ENCODE measurements around the gene ABCA13.

Gene ABCA13

GRCh38 chr7:48665353-48666135 lies 494.3 kb downstream of the ABCA13 start:
- TF ChIP-seq CTCF (IDR thresholded peaks at IDR 0.05): no peak

DNA sequence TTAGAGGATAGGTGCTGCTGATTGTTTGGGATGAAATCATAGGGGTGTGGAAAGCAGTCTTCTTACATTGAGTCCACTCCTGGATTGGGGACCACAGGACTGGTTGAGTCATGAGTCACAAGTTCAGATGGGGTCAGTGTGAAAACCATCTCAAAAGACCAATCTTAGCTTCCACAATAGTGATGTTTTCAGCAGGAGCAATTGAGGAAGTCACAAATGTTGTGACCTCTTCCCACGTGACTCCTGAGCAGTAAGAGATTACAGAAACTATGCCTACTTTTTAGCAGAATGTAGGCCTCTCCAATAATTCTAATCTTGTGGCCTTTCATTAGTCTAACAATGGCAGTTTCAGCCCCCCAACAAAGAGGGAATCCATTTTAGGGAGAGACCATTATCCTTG lies 496.1 kb downstream of the ABCA13 start:
- no peak overlapping the region for H3K4me3 ChIP-seq
- H3K36me3 ChIP-seq: no peaks in the 10 kb centered on the region
- H3K4me1 ChIP-seq: no peaks in the 10 kb centered on the region
- no peak for DNase-seq
- H3K27ac ChIP-seq: no peak overlapping the region
- no peak for TF ChIP-seq CTCF (IDR thresholded peaks at IDR 0.05)
- H3K9me3 ChIP-seq: no peaks in the 10 kb centered on the region
- intact Hi-C loops (cut with DNase I; ENCODE audit: low total_unique reads): no loop called here
- no peaks in the 10 kb centered on the region for H3K27me3 ChIP-seq

More at GRCh38 chr7:48665353-48666135, 494.3 kb downstream of the ABCA13 start:
- intact Hi-C loops (cut with DNase I; ENCODE audit: low total_unique reads): no loop called here
- Histone ChIP-seq H3K4me1 (no peaks in the 10 kb centered on the region), H3K4me3 (no peak overlapping the region), H3K27me3 (no peaks in the 10 kb centered on the region), H3K36me3 (no peaks in the 10 kb centered on the region), H3K9me3 (no peaks in the 10 kb centered on the region), H3K27ac (no peak overlapping the region)
- no peak for DNase-seq

- H3K4me1 ChIP-seq: no peaks in the 10 kb centered on the region
- no peak for DNase-seq
- H3K27me3 ChIP-seq: no peaks in the 10 kb centered on the region
- no peaks in the 10 kb centered on the region for H3K36me3 ChIP-seq
- no peaks in the 10 kb centered on the region for H3K9me3 ChIP-seq
- no peak overlapping the region for H3K27ac ChIP-seq
- intact Hi-C loops (cut with DNase I; ENCODE audit: low total_unique reads): no loop called here
- TF ChIP-seq CTCF (IDR thresholded peaks at IDR 0.05): no peak
- H3K4me3 ChIP-seq: no peak overlapping the region
Measured at GRCh38 chr7:48671656-48672055, 500.4 kb downstream of the ABCA13 start.

- no peak for DNase-seq
- no peaks in the 10 kb centered on the region for H3K36me3 ChIP-seq
- H3K4me1 ChIP-seq: no peaks in the 10 kb centered on the region
- intact Hi-C loops (cut with DNase I; ENCODE audit: low total_unique reads): no loop called here
- no peak overlapping the region for H3K27ac ChIP-seq
- H3K27me3 ChIP-seq: no peaks in the 10 kb centered on the region
- TF ChIP-seq CTCF (IDR thresholded peaks at IDR 0.05): no peak
- no peaks in the 10 kb centered on the region for H3K9me3 ChIP-seq
- no peak overlapping the region for H3K4me3 ChIP-seq
Measured at GRCh38 chr7:48681006-48681405, 509.7 kb downstream of the ABCA13 start.

GRCh38 chr7:48691788-48692187 lies 520.5 kb downstream of the ABCA13 start:
- no peaks in the 10 kb centered on the region for H3K4me1 ChIP-seq
- intact Hi-C loops (cut with DNase I; ENCODE audit: low total_unique reads): no loop called here
- H3K27ac ChIP-seq: no peak overlapping the region
- no peaks in the 10 kb centered on the region for H3K27me3 ChIP-seq
- no peak for DNase-seq
- H3K9me3 ChIP-seq: no peaks in the 10 kb centered on the region
- H3K4me3 ChIP-seq: no peak overlapping the region
- TF ChIP-seq CTCF (IDR thresholded peaks at IDR 0.05): no peak
- H3K36me3 ChIP-seq: no peaks in the 10 kb centered on the region
